ENCODE measurements around the gene ZNRF1. TPM values are rescaled to one million over a fixed set of nuclear protein-coding genes. Genes with fewer than 3 reads are reported as not detected.

Gene ZNRF1
- total and polyA plus RNA-seq, 2 of the 8 experiments (the other 6 are each of a cell fraction or from before 2014, with no cell fraction given): 33.5 to 52.9 TPM

GRCh38 chr16:75088216-75088615 is 89.4 kb downstream of the ZNRF1 start:
- Histone ChIP-seq H4K91ac (replicated peaks; ENCODE audit: insufficient read length, low read length) (no peak overlapping the region), H2BK20ac (ENCODE audit: low read length) (no peak overlapping the region), H3K4me1 (replicated peaks in 1 of 4; ENCODE audit: control insufficient read depth in 3 of 4, insufficient read depth in 4 of 4, low read length in 3 of 4) (peaks cover 0 to 21% (median 10%) of the 10 kb centered on the region in 4 experiments; a peak in 4 of 7 replicates), H3K79me2 (ENCODE audit: control insufficient read depth in 1 of 2, insufficient read depth in 2 of 2, low read length in 2 of 2) (peaks cover 3 to 82% of the 10 kb centered on the region in 2 experiments), H2BK120ac (replicated peaks; ENCODE audit: low read depth, low read length) (no peak overlapping the region), H3K9me3 (ENCODE audit: insufficient read depth in 2 of 2, low read depth in 1 of 2, low read length in 1 of 2) (no peaks in the 10 kb centered on the region), H2BK15ac (ENCODE audit: low read length) (peak overlapping the region; percentile 95; the same call in 1 of the 2 replicates), H3K18ac (ENCODE audit: extremely low read depth, low read length) (no peak overlapping the region), H4K5ac (ENCODE audit: insufficient read length, low read depth, low read length) (no peak overlapping the region), H3K23ac (ENCODE audit: insufficient read length) (no peak overlapping the region), H2BK5ac (ENCODE audit: low read depth, low read length) (no peak overlapping the region), H3K4me3 (ENCODE audit: extremely low read depth in 1 of 4, insufficient read depth in 2 of 4, low read depth in 3 of 4, low read length in 4 of 4) (no peak overlapping the region), H4K20me1 (replicated peaks in 1 of 2; ENCODE audit: control insufficient read depth in 1 of 2, insufficient read depth in 2 of 2, low read length in 2 of 2) (peaks cover 4 to 16% of the 10 kb centered on the region in 2 experiments), H2AFZ (ENCODE audit: low read length) (no peak overlapping the region), H4K8ac (ENCODE audit: extremely low read depth, insufficient read depth, low read length) (no peak overlapping the region), H3K4ac (replicated peaks; ENCODE audit: insufficient read length, low read depth, low read length) (no peak overlapping the region), H3K79me1 (ENCODE audit: low read depth, low read length) (peaks cover 8% of the 10 kb centered on the region; the same call in 1 of the 2 replicates), H3K4me2 (ENCODE audit: insufficient read depth in 1 of 2, low read depth in 2 of 2, low read length in 2 of 2) (no peak overlapping the region), H3K27ac (ENCODE audit: low read depth, low read length) (no peak overlapping the region), H3K36me3 (ENCODE audit: control insufficient read depth in 2 of 4, insufficient read depth in 4 of 4, low read length in 3 of 4) (no peaks in the 10 kb centered on the region; a peak in 1 of 8 replicates), H3K14ac (ENCODE audit: insufficient read length) (no peak overlapping the region), H3K56ac (replicated peaks; ENCODE audit: insufficient read length, low read depth, low read length) (no peak overlapping the region), H2BK12ac (ENCODE audit: low read depth, low read length) (no peak overlapping the region), H3K27me3 (replicated peaks in 1 of 4; ENCODE audit: control insufficient read depth in 3 of 4, extremely low read depth in 1 of 4, insufficient read depth in 3 of 4, low read length in 3 of 4) (no peaks in the 10 kb centered on the region), H2AK5ac (ENCODE audit: low read depth, low read length) (no peak overlapping the region), H3K9ac (replicated peaks in 1 of 4; ENCODE audit: extremely low read depth in 1 of 4, low read depth in 3 of 4, low read length in 3 of 4) (no peak overlapping the region), H3K23me2 (ENCODE audit: low read depth, low read length) (no peaks in the 10 kb centered on the region)
- DNase-seq (ENCODE audit: low read depth in 1 of 2, low spot score in 2 of 2) (no peak), FAIRE-seq (no peak)
- ChIA-PET CTCF (ENCODE audit: partially characterized antibody) (interaction anchor here (0.9 to 13.7 kb wide), 11 partner anchors 8 to 258 kb away, joined by 3 to 90 read pairs (median 4); partner anchors contain the start of genes LDHD and ZNRF1), POLR2A (ENCODE audit: partially characterized antibody) (interaction anchor here (0.6 to 1.0 kb wide), 3 partner anchors 13 to 458 kb away, joined by 3 to 4 read pairs (median 3); no protein-coding TSS in a partner anchor)
- TF ChIP-seq HDAC6 (IDR thresholded peaks at IDR 0.05; ENCODE audit: low read depth, low read length) (no peak), CEBPB (IDR thresholded peaks at IDR 0.05; ENCODE audit: low read depth, low read length) (no peak), ASH2L (IDR thresholded peaks at IDR 0.05; ENCODE audit: low read length) (no peak), CHD2 (IDR thresholded peaks at IDR 0.05; ENCODE audit: low read length) (no peak), POLR2A (IDR thresholded peaks at IDR 0.05; ENCODE audit: control extremely low read depth in 1 of 2, low read depth in 2 of 2, low read length in 2 of 2) (no peak), TAF1 (IDR thresholded peaks at IDR 0.05; ENCODE audit: low read depth, low read length) (no peak), BACH1 (IDR thresholded peaks at IDR 0.05; ENCODE audit: low read length) (no peak), FOSL1 (IDR thresholded peaks at IDR 0.05; ENCODE audit: insufficient read depth, low read depth, low read length) (no peak), RNF2 (IDR thresholded peaks at IDR 0.05; ENCODE audit: borderline replicate concordance, low read depth, low read length, missing control alignments, poor library complexity, severe bottlenecking) (no peak), TEAD4 (IDR thresholded peaks at IDR 0.05; ENCODE audit: low read depth, low read length) (no peak), KDM1A (IDR thresholded peaks at IDR 0.05; ENCODE audit: borderline replicate concordance, low read length) (no peak), POU5F1 (IDR thresholded peaks at IDR 0.05; ENCODE audit: low read depth, low read length) (no peak), E2F6 (IDR thresholded peaks at IDR 0.05) (no peak), TBP (IDR thresholded peaks at IDR 0.05; ENCODE audit: low read depth, low read length) (no peak)
- WGBS, 2 experiments (ENCODE audit: extremely low coverage in 1 of 2, insufficient coverage in 1 of 2, insufficient read length in 1 of 2, insufficient replicate concordance in 2 of 2, low coverage in 1 of 2, low lambda C conversion rate in 2 of 2, missing lambda C conversion rate in 1 of 2): 97% methylated on average over 3 of the region's 3 CpGs; no CpG with 5 or more reads in 1 of the 2 experiments

Measured in H1 (cell line).